Large intestine (tissue), 3 donors: ENCODE data around the gene ACP3. TPM values are rescaled to one million over a fixed set of nuclear protein-coding genes. Genes with fewer than 3 reads are reported as not detected.
"Not testable (repeated sequence)": the region's sequence is repeated elsewhere in the genome, so short reads cannot be mapped to it uniquely, and the experiment has no call there.

Source experiments
- DNase-seq, 2 donors: peaks; one replicate each; pipeline versions ENCODE4 v3.0.0 to v3.0.0-alpha.2; 2013
- H3K27ac ChIP-seq: one replicate; pipeline ENCODE4 v1.5.1; 2013; ENCODE audit warnings: low read length
- H3K27me3 ChIP-seq: 2 replicates; pipeline ENCODE4 v1.6.1; 2013; ENCODE audit warnings: low read length; ENCODE audit not compliant: control insufficient read depth, insufficient read depth
- H3K36me3 ChIP-seq: 2 replicates; pipeline ENCODE4 v1.6.1; 2013; ENCODE audit warnings: low read length; ENCODE audit not compliant: control insufficient read depth, insufficient read depth
- H3K4me1 ChIP-seq: one replicate; pipeline ENCODE4 v1.6.1; 2013; ENCODE audit warnings: low read length; ENCODE audit not compliant: control insufficient read depth, insufficient read depth
- H3K4me3 ChIP-seq: one replicate; pipeline ENCODE4 v1.5.1; 2013; ENCODE audit warnings: low read length
- H3K9me3 ChIP-seq: one replicate; pipeline ENCODE4 v1.6.1; 2013; ENCODE audit warnings: mild to moderate bottlenecking, low read depth, low read length, moderate library complexity; ENCODE audit not compliant: control insufficient read depth
- WGBS: methylation state at CpG from one replicate; pipeline ENCODE4 v1.1.5; 2013; ENCODE audit warnings: low lambda C conversion rate; ENCODE audit not compliant: insufficient coverage; 5-methylcytosine and 5-hydroxymethylcytosine counted together
- polyA plus RNA-seq: library from polyadenylated mRNA; unstranded; fragments of 120-200 nt; gene quantifications from one replicate; pipeline ENCODE4 v1.2.1, GENCODE V29; 2013

ACP3 gene
- polyA plus RNA-seq, 1 donor: 0.64 TPM

GRCh38 chr3:132288357-132288756, 28.9 kb upstream of the ACP3 start:
- peak in 1 of 2 donors; percentile 43 for DNase-seq
- Histone ChIP-seq H3K4me1 (peaks cover 19% of the 10 kb centered on the region), H3K27ac (peak overlapping the region; percentile 38), H3K4me3 (no peak overlapping the region), H3K9me3 (peaks cover 15% of the 10 kb centered on the region), H3K27me3 (no peaks in the 10 kb centered on the region), H3K36me3 (no peaks in the 10 kb centered on the region)
- 40% methylated on average over 1 of the region's 2 CpGs for WGBS

GRCh38 chr3:132289316-132289715, 27.9 kb upstream of the ACP3 start:
- WGBS: no CpG with 5 or more reads among the region's 1 CpG
- H3K9me3 ChIP-seq: peaks cover 15% of the 10 kb centered on the region
- H3K27me3 ChIP-seq: no peaks in the 10 kb centered on the region
- no peak overlapping the region for H3K4me3 ChIP-seq
- H3K4me1 ChIP-seq: peaks cover 15% of the 10 kb centered on the region
- no peak overlapping the region for H3K27ac ChIP-seq
- no peak for DNase-seq
- H3K36me3 ChIP-seq: no peaks in the 10 kb centered on the region

GRCh38 chr3:132290833-132291232, 26.4 kb upstream of the ACP3 start:
- no CpG with 5 or more reads among the region's 3 CpGs for WGBS
- peak in 1 of 2 donors; percentile 17 for DNase-seq
- peaks cover 3% of the 10 kb centered on the region for H3K4me1 ChIP-seq
- peaks cover 16% of the 10 kb centered on the region for H3K9me3 ChIP-seq
- no peaks in the 10 kb centered on the region for H3K27me3 ChIP-seq
- H3K4me3 ChIP-seq: no peak overlapping the region
- no peaks in the 10 kb centered on the region for H3K36me3 ChIP-seq
- H3K27ac ChIP-seq: no peak overlapping the region

- H3K27me3 ChIP-seq: no peaks in the 10 kb centered on the region
- no peak overlapping the region for H3K27ac ChIP-seq
- WGBS: no CpG with 5 or more reads among the region's 4 CpGs
- peaks cover 3% of the 10 kb centered on the region for H3K4me1 ChIP-seq
- H3K4me3 ChIP-seq: no peak overlapping the region
- H3K36me3 ChIP-seq: no peaks in the 10 kb centered on the region
- H3K9me3 ChIP-seq: peaks cover 16% of the 10 kb centered on the region
- no peak for DNase-seq
These were observed 25.2 kb upstream of the ACP3 start for GRCh38 chr3:132292042-132292441.

- no peak for DNase-seq
- no peak overlapping the region for H3K27ac ChIP-seq
- H3K4me1 ChIP-seq: no peaks in the 10 kb centered on the region
- H3K36me3 ChIP-seq: no peaks in the 10 kb centered on the region
- H3K4me3 ChIP-seq: no peak overlapping the region
- peaks cover 6% of the 10 kb centered on the region for H3K9me3 ChIP-seq
- no peaks in the 10 kb centered on the region for H3K27me3 ChIP-seq
These were observed 24.0 kb upstream of the ACP3 start for GRCh38 chr3:132293251-132293650.

- Histone ChIP-seq H3K9me3 (peaks cover 6% of the 10 kb centered on the region), H3K4me1 (no peaks in the 10 kb centered on the region), H3K4me3 (no peak overlapping the region), H3K27ac (no peak overlapping the region), H3K36me3 (no peaks in the 10 kb centered on the region), H3K27me3 (no peaks in the 10 kb centered on the region)
- WGBS: no CpG with 5 or more reads among the region's 5 CpGs
- no peak for DNase-seq
These were observed 22.3 kb upstream of the ACP3 start for GRCh38 chr3:132294906-132295305.

- H3K9me3 ChIP-seq: peaks cover 18% of the 10 kb centered on the region
- H3K27me3 ChIP-seq, H3K4me1 ChIP-seq, H3K36me3 ChIP-seq, H3K4me3 ChIP-seq, DNase-seq: not testable (repeated sequence)
- WGBS: 40% methylated on average over 1 of the region's 6 CpGs
- peak overlapping the region; percentile 67 for H3K27ac ChIP-seq
These were observed 13.6 kb upstream of the ACP3 start for GRCh38 chr3:132303336-132304201.

GRCh38 chr3:132304351-132304750, 12.9 kb upstream of the ACP3 start:
- Histone ChIP-seq H3K27ac (peak overlapping the region; percentile 67), H3K9me3 (peaks cover 18% of the 10 kb centered on the region)
- peak in 1 of 2 donors; percentile 42 for DNase-seq
- H3K4me1 ChIP-seq, H3K36me3 ChIP-seq, H3K4me3 ChIP-seq, H3K27me3 ChIP-seq: not testable (repeated sequence)
- 60% methylated on average over 1 of the region's 2 CpGs for WGBS

GRCh38 chr3:132310057-132310456, 7.2 kb upstream of the ACP3 start:
- not testable (repeated sequence) for H3K36me3 ChIP-seq, H3K9me3 ChIP-seq, H3K27ac ChIP-seq, H3K4me3 ChIP-seq, H3K4me1 ChIP-seq, H3K27me3 ChIP-seq, DNase-seq
- no CpG with 5 or more reads among the region's 11 CpGs for WGBS

- Histone ChIP-seq H3K4me3 (no peak overlapping the region), H3K27ac (no peak overlapping the region), H3K4me1 (peaks cover 6% of the 10 kb centered on the region), H3K36me3 (no peaks in the 10 kb centered on the region), H3K9me3 (no peaks in the 10 kb centered on the region), H3K27me3 (no peaks in the 10 kb centered on the region)
- no peak for DNase-seq
- no CpG with 5 or more reads among the region's 3 CpGs for WGBS
These were observed 5.9 kb upstream of the ACP3 start for GRCh38 chr3:132311316-132311715.

GRCh38 chr3:132311841-132312240, 5.4 kb upstream of the ACP3 start:
- H3K36me3 ChIP-seq: no peaks in the 10 kb centered on the region
- no peak for DNase-seq
- H3K4me1 ChIP-seq: peaks cover 6% of the 10 kb centered on the region
- no peak overlapping the region for H3K4me3 ChIP-seq
- no peaks in the 10 kb centered on the region for H3K27me3 ChIP-seq
- 100% methylated on average over 1 of the region's 2 CpGs for WGBS
- no peaks in the 10 kb centered on the region for H3K9me3 ChIP-seq
- H3K27ac ChIP-seq: no peak overlapping the region
